Measurements from ENCODE around the gene RTN1.

RTN1 gene

DNA sequence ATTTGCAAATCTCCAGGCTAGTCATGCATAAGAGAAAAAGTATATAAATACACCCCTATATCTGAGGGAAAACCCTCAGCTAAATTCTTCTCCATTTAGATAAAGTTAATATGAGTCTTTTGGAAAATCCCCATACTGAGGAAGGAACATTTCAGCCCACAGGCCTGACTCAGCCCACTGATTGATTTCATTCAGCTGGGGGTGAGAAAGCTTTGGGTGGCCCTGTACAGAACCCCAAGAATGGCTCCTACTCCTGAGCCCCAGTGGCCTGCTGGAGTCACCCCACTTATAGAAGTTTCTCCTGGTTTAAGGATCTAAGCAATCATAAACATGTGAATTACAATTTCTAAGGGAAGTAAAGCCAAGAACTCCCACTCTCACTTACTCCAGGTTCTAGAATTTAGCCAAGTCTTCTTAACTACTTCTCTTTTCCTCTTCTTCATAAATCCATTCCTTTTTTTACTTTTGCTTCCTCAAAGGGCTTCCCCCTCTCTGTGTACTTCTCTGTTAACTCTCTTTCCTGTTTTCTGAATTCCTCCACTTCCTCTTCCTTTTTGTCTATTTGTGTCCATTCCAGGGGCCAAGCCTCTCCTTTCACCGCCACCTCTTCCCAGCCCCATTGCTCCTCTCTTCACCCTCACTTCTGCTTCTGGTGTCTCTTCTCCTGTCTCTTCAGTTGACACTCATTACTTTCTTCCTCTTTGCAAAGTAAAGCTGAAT is 21.0 kb downstream of the RTN1 start:
- DNase-seq = no peak

GRCh38 chr14:59848671-59849070 is 21.9 kb downstream of the RTN1 start:
- no peak for DNase-seq

GRCh38 chr14:59847711-59848110 is 22.9 kb downstream of the RTN1 start:
- DNase-seq = no peak

- no peak for DNase-seq
Observed at GRCh38 chr14:59846595-59846994, 24.0 kb downstream of the RTN1 start.

DNA sequence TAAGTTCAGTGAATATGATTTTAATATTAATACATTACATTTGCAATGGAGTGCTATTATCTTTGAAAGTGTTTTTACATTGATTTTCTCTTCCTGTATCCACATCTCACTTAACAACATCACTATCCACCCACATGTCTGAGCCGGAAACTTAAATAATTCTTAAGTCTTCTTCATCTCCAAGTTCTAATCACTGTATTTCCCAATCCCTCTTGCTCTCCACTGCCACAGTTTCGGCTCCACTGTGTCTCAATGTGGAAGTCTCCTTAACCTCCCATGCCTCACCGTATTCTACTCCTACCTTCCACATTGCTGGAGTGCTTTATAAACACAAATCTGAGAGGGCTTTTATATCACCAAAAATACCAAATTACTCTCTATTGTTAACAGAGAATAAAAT is 25.3 kb downstream of the RTN1 start:
- no peak for DNase-seq

GRCh38 chr14:59844186-59844812 is 26.3 kb downstream of the RTN1 start:
- no peak for DNase-seq

- DNase-seq = no peak
Observed at GRCh38 chr14:59836116-59836515, 34.5 kb downstream of the RTN1 start.

DNA sequence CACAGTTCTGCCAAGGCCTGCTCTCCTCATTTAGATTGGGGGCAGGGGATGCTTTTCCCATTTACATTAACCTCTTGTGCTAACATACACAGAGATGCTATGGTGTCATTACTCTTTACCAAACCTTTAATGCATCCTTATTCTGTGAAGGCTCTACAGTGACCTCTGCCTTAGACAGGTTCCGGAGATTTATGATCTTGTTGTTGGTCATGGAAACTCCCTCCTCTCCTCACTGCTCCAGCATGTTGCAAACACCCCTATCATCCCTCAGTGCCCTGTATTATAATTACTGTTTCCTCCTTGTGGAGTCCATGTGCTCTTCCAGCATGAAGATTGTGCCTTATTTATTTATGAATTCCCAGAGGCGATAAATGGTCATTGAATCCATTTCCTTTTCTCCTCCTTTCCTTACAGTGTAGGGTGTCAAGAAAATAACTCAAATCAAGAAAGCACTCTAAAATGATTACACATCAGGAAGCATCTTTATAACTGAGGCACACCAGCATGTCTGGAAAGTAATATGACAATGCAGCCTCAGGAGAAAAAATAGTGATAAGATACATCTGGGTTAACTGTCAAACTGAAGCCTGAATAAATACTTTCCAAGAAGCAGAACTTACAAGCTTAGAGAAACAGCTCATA is 37.8 kb downstream of the RTN1 start:
- no peak for DNase-seq

DNA sequence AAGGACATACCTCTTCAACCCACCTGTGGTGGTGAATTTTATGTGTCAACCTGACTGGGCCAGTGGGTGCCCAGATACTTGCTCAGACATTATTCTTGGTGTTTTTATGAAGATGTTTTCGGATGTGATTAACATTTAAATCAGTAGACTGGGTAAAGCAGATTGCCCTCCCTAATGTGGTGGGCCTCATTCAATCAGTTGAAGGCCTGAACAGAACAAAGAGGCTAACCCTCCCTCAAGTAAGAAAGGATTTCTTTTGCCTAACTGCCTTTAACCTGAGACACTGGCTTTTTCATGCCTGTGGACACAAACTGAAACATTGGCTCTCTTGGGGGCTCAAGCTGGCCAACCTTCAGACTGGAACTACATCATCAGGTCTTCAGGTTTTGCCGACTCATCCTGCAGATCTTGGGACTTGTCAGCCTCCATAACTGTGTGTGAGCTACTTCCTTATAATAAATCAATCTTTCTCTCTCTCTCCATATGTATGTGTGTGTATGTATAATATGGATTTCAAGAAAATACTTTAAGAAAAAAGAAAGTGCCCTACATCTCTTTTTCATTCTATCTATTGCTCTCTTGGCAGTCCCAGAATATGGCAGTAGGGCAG is 39.4 kb downstream of the RTN1 start:
- no peak for DNase-seq

- no peak for DNase-seq
Observed at GRCh38 chr14:59830338-59830734, 40.2 kb downstream of the RTN1 start.

DNA sequence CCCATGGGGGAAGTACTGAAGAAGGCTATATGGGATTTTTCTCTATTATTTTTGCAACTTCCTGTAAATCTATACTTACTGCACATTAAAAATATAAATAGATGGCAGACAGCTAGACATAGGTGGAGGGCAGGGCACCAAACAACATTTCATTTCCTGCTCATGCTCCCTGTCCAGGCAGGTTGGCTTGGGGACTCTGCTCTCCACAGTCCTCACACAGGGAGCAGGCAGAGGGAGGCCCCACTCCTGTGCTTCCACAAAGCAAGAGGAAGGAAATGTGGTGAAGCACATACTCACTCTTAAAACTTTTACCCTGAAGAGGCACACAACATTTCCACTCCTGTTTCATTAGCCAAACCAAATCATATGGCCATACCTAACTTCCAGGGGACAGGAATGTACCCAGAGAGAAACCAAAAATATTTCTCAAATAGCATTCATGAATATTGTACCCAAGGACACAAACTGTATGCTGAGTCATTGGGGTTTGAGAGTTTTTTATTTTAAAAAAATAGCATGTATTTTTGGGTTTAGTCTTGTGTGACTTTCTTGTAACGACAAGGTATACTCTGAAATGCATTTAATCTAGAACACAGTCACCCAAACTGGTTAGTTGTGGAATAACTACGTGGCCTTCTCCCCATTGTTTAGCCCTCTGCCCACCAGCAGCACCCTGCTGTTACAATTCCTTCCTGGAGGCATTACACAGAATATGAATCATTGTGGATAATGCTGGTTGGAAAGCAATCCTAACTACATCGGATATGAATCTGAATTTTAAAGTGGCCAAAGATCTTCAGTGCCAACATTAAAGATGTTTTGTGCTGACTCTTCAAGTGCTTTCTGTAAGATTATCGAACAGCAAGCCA is 40.9 kb downstream of the RTN1 start:
- no peak for DNase-seq

DNA sequence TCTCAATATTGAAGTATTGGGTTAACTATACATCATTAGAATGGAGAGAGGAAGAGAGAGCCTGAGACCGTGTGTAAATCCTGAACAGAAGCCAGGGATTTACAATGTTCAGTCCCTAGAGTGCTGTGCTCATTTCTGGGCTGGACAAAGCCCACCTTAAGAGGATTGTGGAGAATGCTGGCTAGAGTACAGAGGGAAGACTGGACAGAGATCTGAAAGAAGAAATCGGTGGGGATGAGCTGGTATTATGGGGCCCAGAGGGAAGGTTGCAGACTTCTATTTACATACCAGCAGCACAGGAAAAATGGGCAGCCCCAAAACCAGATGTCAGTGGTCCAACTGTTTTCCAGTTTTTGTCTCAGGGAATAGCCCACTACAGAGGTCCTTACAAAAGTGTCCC is 42.3 kb downstream of the RTN1 start:
- DNase-seq = no peak

- DNase-seq = no peak
Observed at GRCh38 chr14:59827401-59827800, 43.2 kb downstream of the RTN1 start.

- no peak for DNase-seq
Observed at GRCh38 chr14:59826150-59826549, 44.4 kb downstream of the RTN1 start.

DNA sequence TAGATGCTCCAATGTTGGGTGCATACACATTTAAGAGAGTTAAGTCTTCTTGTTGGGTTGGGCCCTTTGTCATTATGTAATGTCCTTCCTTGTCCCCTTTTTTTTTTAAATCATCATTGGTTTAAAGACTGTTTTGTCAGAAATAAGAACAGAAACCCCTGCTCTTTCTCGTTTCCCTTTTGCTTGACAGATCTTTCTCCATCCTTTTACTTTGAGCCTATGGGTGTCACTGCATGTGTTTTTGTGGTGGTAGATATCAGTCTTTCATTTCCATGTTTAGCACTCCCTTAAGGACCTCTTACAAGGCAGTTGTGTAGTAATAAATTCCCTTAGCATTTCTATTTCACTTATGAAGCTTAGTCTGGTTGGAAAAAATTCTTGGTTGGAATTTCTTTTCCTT is 47.4 kb downstream of the RTN1 start:
- DNase-seq = no peak

DNA sequence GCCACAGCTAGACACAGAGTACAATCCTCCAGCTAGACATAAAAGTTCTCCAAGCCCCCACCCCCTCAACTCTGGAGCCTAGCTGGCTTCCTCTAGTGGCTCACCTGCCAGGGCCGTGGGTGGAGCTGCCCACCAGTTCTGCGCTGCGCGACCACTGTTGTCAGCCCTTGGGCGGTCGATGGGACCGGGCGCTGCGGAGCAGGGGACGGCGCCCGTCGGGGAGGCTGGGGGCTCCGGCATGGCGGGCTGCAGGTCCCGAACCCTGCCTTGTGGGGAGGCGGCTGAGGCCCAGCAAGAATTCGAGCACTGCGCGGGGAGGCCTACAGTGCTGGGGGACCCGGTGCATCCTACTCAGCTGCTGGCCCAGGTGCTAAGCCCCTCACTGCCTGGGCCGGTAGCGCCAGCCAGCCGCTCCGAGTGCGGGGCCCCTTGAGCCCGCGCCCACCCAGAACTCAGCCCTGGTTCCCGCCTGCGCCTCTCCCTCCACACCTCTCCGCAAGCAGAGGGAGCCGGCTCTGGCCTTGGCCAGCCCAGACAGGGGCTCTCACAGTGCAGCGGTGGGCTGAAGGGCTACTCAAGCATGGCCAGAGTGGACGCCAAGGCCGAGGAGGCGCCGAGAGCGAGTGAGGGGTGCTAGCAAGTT is 51.0 kb downstream of the RTN1 start:
- no peak for DNase-seq

GRCh38 chr14:59816941-59817340 is 53.6 kb downstream of the RTN1 start:
- DNase-seq = no peak

DNA sequence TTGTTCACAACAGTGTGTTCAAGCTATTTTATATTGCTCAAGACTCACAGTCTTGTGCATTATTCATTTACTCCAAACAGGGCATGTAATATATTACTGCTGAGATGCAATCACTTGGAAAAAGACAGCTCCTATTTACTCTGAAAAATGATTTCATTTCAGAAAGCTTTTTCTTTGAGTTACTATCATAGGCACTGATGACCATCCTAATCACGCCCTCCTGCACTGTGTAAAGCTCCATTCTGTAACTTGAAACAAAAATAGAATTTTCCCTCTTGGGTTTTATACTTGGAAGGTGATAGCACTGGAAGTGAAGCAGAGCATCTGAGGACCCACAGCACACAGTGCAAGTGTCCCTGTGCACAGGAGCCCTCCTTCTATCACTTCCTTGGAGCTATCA is 55.6 kb downstream of the RTN1 start:
- DNase-seq = no peak

GRCh38 chr14:59811815-59812214 is 58.8 kb downstream of the RTN1 start:
- DNase-seq = no peak

DNA sequence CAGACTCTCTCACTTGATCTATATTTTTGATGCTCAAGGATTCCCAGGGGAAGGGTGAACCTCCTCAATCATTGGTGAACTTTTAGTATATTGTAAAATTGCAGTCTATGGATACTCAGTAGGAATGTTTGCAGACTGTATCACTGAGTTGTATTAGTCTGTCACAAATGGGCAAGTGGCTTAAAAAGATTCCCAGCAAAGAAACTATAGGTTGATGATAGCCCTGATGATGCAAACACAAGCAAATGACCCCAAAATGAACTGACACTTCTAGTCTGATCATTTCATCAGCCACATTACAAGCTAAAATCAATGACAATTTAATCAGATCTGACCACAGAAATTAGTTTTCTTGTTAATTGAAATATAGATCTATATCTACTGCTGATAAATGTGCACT is 59.5 kb downstream of the RTN1 start:
- DNase-seq = no peak

DNA sequence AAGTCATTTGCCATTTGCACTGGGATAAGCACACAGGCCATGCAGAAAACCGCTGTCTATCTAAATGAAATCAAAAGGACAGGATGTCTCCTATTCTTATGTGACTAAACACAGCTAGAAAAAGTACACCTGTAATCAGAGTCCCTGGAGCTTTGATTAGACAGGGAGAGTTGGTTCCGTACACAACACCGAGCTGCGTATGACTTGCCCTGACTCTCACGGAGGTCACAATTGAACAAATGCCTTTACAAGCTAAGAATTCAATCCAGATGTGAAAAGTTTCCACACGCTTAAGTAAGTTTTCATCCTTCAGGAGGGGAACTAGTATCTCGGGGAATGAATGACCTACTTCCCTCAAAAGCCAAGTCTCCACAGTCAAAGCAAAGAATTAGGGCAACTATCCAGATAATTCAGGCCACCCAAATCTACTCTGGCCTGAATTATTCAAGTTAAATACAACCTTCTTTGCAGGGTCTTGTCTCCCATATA is 67.5 kb downstream of the RTN1 start:
- no peak for DNase-seq

DNA sequence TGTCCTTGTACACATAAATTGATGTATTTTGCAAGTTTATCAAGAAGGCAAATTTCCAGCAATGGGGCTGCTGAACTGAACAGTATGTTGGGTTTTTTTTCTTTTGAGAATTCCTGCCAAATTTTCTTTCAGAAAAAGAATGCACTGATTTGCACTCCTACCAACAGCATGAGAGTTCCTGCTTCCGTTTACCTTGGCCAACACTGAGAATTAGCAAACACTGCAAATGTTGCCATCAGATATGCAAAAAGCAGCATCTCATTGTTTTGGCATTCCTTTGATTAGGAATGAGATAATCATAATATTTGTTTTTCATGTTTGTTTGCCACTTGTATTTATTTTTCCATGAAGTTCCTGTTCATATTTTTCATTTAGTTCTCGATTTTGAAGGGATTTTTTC is 82.4 kb downstream of the RTN1 start:
- no peak for DNase-seq

All from effector CD4-positive, alpha-beta T cell (primary cell).